Retina (tissue), 1 donor: ENCODE data around the gene RHBG.

Experiments used
- DNase-seq: peaks from one replicate; pipeline ENCODE4 v3.0.0-alpha.2; 2016

The RHBG gene

DNA sequence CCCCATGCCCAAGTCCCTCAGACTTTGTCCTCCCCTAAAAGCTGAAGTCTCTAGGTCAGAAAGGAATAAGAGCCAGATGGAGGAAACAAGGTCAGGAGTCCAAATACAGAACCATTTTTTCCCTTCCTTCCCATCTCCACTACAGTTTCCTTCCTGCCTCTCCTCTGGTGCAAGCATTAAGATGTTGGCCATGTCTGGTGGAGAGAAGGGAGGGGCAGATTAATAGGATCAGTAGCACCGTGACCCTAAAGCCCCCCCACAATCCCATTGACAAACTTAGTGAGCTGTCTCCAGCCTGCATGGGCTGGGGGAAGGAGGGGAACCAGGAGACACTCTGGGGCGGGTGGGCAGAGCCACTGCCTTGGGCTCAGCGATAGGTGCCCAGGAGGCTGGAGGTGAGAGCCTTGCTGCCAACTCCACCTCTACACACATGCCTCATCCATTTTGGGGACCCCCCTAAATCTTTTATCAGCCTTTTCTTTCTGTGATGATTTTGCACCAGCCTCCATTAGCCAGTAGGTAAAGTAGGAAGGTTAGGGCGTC lies 59.8 kb downstream of the RHBG start:
- peak; percentile 16 for DNase-seq

DNA sequence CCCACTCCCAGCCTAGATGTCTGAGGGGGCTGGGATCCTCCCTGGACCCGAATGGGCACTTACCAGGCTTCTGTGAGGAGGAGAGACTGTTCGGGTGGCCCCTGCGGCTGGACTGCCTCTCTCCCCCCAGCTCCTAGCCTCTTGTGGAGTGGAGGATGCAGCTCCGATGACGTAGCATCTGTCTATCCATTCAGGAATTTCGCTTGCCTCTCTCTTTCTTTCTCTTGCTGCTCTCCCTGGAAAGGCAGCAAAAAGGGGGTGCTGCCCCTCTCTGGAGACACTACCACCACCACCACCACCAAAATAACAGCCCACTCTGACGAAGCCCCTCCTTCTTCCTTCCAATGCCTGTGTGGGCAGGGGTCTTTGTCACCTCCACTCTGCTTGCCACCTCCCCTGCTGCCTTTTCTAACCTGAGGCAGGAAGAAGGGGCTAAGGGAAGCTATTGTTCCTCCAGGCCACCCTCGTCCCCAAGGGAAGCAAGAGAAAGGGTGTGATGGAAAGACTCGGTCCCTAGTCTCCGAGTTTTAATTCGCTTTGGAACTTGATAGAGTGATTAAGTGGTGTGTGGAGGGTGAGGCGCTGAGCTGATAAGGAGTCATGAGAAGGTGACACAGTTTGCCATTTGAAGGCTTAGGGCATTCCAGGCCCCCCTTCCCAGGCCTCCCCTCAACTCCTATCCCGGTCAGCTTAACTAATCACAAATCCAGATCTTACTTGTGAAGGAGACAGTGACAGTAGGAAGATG lies 60.5 kb downstream of the RHBG start:
- no peak for DNase-seq

DNA sequence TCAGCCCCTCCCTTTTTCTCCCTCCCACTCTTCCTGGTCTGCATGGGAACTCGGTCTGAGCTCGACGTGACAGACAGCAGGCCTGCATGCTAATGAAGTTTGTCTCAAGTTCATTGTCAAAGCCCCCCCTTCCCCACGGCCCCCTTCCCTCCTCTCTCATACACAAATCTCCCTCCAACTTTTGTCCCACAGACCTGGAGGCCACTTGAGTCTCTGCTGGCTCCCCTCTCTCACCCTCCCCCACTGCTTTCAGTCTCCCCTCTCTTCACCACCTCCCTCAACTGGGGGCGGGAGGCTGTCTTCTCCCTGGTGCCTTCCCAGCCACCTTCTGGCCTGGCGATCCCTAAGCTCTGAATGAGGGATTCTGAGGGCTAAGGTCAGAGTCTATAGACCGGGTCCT lies 61.3 kb downstream of the RHBG start:
- DNase-seq = no peak

DNA sequence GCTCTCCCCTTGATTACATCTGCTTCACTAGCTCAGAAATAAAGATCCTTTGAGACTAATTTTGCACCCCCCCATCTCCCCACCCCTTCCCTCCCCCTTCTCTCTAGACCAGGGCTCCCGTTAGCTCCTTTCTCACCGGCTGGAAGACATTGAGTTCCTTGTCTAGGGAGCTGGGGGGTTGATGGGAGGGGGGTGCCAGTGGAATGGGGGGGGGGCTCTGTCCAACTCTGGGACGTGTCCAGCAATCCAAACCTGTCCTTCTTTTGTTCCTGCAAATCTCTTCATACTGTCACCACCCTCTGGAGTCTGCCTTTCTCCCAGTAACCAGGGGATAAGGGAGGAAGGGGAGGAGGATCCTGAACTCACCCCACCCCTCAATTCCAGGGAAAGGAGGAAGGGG lies 61.9 kb downstream of the RHBG start:
- no peak for DNase-seq

DNA sequence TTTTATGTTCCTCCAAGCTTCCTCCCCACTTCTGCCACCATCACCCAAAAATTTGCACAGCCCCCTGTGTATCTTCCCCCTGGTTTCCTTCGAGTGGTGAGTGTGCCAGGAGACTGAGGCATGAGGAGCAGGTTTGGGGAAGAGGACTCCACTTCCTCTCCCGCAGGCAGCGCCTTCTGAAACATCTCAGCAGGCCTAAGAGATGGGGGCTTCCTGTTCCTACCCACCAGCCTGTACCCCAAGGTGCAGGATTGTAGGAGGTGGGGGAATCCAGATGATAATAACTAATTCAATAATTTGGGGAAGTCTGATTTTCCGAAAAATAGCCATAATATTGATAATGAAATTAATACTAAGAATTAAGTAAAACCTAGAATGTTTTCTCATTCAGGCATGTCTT lies 62.4 kb downstream of the RHBG start:
- no peak for DNase-seq

DNA sequence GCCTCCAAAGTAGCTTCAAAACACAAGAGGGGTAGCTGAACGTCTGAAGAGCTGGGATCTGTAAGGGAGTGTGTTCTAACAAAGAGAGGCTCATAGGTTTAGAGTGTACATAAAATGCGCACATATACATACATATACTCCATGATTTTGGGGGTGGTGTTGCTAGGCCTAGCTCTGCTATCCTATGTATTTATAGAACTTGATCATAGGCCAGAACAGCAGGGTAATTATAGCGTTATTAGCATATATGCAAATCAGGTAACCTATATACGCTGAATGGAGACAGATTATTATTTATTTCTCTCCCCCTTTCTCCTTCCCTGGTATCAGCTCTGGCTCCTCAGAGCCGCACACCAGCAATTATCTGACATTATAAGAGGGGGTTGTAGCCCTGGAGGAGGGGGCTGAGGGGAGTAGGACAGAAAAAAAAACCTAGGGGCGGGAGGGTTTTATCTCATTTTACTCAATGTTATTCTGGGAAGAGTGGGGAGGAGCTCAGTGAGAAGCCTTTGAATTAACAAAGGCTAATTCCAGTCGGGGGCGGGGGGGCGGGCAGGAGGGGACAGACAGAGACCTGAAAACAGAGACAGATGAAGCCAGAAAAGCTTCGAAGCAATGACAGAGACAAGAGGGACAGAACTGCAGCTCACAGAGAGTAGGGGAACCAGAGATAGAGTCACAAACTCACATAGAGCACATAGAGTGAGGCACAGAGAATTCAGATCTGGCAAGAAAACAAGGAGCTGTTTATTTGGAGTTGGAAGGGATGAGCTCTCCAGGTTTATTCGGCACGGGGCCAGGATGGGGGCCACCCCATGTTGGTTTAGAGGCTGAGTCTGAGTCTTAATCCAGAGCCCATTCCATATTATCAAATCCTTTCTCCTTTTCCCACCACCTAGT lies 63.0 kb downstream of the RHBG start:
- DNase-seq = no peak

DNA sequence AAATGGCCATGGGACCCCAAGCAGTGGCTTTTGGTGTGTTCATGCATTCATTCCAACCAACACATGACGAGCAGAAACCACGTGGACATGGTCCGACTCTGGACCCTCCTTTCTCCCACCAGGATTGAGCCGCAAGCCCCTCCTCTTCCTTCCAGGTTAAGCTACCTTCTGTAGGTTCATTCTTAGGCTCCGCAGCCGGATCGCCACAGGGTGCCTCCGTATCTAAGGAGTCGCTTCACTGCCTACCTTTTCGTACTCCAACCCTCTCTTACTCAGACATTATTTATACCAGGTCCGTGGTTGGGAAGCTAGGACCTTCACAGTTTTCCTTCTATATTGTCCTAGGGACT lies 63.6 kb downstream of the RHBG start:
- no peak for DNase-seq

DNA sequence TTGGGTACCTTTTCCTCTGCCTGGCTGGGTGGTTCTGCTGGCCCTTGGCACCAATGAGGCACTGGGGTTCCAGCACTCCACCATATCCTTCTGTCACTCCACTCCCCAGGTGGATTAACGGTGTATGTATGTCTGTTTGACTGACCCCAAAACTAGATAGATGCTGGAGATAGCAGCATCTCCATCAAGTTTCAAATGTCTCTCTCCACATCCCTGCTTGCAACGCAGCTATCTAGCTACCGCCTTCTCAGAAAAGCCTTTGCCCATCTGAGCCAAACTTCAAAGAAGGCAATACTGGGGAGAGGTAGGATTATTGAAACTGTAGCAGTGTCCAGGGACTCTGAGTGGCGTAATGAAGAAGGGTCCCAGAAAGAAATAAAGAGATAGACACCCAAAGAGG lies 64.0 kb downstream of the RHBG start:
- no peak for DNase-seq

DNA sequence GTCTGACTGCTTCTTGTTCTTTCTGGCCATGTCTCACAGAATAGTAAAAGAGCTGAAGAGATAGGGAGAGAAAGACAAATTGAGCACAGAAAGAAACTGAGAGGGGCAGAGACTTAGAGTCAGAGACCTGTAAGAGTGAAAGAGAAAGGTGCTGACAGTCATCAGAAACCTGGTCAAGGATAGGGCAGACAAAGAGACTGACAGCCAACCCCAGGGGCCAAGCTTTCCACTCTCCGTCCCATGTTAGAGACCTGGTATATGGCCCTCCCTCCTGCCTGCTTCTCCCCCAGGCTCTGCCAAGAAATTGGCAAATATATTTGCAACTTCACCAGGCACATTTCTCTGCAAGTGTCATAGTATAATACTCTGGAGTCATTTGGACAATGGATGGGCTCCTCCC lies 64.6 kb downstream of the RHBG start:
- DNase-seq = peak; percentile 4
